Activated naive CD4-positive, alpha-beta T cell treated with anti-CD3 and anti-CD28 coated beads for 36 hours (primary cell): ENCODE results near the gene XYLT1. TPM values are rescaled to one million over a fixed set of nuclear protein-coding genes. Genes with fewer than 3 reads are reported as not detected.

ENCODE experiments used
- CTCF ChIA-PET: fragments of 350-600 bp; sonication (Branson Sonifier 250); formaldehyde crosslinking; loops from one replicate; lab custom pipeline; 2021; ENCODE audit warnings: antibody characterized with exemption; lab: Charles Lee
- DNase-seq: peaks from one replicate; pipeline ENCODE4 v3.0.0-alpha.2; 2020
- H3K27ac Mint-ChIP-seq: one replicate; pipeline ENCODE4 v1.8.0; 2021; ENCODE audit warnings: mild to moderate bottlenecking, mixed read lengths
- H3K27me3 Mint-ChIP-seq: one replicate; pipeline ENCODE4 v1.8.0; 2021; ENCODE audit warnings: low read depth, mixed read lengths
- H3K36me3 Mint-ChIP-seq: one replicate; pipeline ENCODE4 v1.8.0; 2021; ENCODE audit warnings: low read depth, mixed read lengths
- H3K4me1 Mint-ChIP-seq: one replicate; pipeline ENCODE4 v1.8.0; 2021; ENCODE audit warnings: low read depth, mixed read lengths
- H3K4me3 Mint-ChIP-seq: one replicate; pipeline ENCODE4 v1.8.0; 2021; ENCODE audit warnings: mild to moderate bottlenecking, moderate library complexity, mixed read lengths
- H3K9me3 Mint-ChIP-seq: one replicate; pipeline ENCODE4 v1.8.0; 2021; ENCODE audit warnings: mixed read lengths
- intact Hi-C: fragments of 100-400 bp; cut with micrococcal nuclease; formaldehyde crosslinking; loops from one replicate; pipeline ENCODE4 v1.15.1; 2023
- total RNA-seq, 2 experiments: library from RNA; stranded (reverse); gene quantifications; one replicate each; pipeline ENCODE4 v1.2.3, GENCODE V29; 2021

The XYLT1 gene
- total RNA-seq, 2 experiments from 2014 or later = 3.3 to 4.5 TPM

- DNase-seq = peak; percentile 80
- CTCF ChIA-PET = interaction anchor here (0.6 to 4.0 kb wide), 17 partner anchors 12 to 604 kb away, joined by 3 to 30 read pairs (median 3); no protein-coding TSS in a partner anchor
- peak overlapping the region; percentile 10 for H3K4me3 Mint-ChIP-seq
- peaks cover 42% of the 10 kb centered on the region for H3K4me1 Mint-ChIP-seq
- H3K36me3 Mint-ChIP-seq = peaks cover 4% of the 10 kb centered on the region
- no peaks in the 10 kb centered on the region for H3K9me3 Mint-ChIP-seq
- intact Hi-C loops = loop anchor here (1.0 to 5.0 kb wide), 6 partner anchors 52 to 606 kb away; no protein-coding TSS in a partner anchor
- H3K27me3 Mint-ChIP-seq = peaks cover 2% of the 10 kb centered on the region
- no peak overlapping the region for H3K27ac Mint-ChIP-seq
These were observed 2.7 kb downstream of the XYLT1 start for GRCh38 chr16:17467923-17468540.

- Mint-ChIP-seq H3K9me3 (no peaks in the 10 kb centered on the region), H3K4me1 (peaks cover 52% of the 10 kb centered on the region), H3K36me3 (peaks cover 5% of the 10 kb centered on the region), H3K27me3 (peaks cover 2% of the 10 kb centered on the region), H3K4me3 (no peak overlapping the region), H3K27ac (no peak overlapping the region)
- DNase-seq = no peak
- CTCF ChIA-PET = interaction anchor here (1.0 to 4.0 kb wide), 8 partner anchors 12 to 309 kb away, joined by 3 to 30 read pairs (median 5); no protein-coding TSS in a partner anchor
- intact Hi-C loops = loop anchor here (5.0 kb wide), 2 partner anchors 105 to 605 kb away; no protein-coding TSS in a partner anchor
These were observed 3.9 kb downstream of the XYLT1 start for GRCh38 chr16:17466876-17467275.

GRCh38 chr16:17465460-17465859 is 5.3 kb downstream of the XYLT1 start:
- Mint-ChIP-seq H3K27ac (no peak overlapping the region), H3K27me3 (peaks cover 2% of the 10 kb centered on the region), H3K4me1 (peaks cover 63% of the 10 kb centered on the region), H3K9me3 (no peaks in the 10 kb centered on the region), H3K4me3 (no peak overlapping the region), H3K36me3 (peaks cover 8% of the 10 kb centered on the region)
- no peak for DNase-seq
- CTCF ChIA-PET = interaction anchor here (0.6 to 1.0 kb wide), 2 partner anchors 77 to 161 kb away, joined by 3 to 4 read pairs; no protein-coding TSS in a partner anchor
- intact Hi-C loops = loop anchor here (5.0 kb wide), 2 partner anchors 103 to 603 kb away; no protein-coding TSS in a partner anchor

- CTCF ChIA-PET = interaction anchor here (1.1 kb wide), 1 partner anchor 46 kb away, joined by 4 read pairs; no protein-coding TSS in a partner anchor
- Mint-ChIP-seq H3K4me1 (peaks cover 53% of the 10 kb centered on the region), H3K9me3 (no peaks in the 10 kb centered on the region), H3K27ac (no peak overlapping the region), H3K36me3 (peaks cover 8% of the 10 kb centered on the region), H3K4me3 (no peak overlapping the region), H3K27me3 (no peaks in the 10 kb centered on the region)
- intact Hi-C loops = no loop called here
- DNase-seq = no peak
These were observed 7.4 kb downstream of the XYLT1 start for GRCh38 chr16:17463335-17463734.

GRCh38 chr16:17461951-17462729 is 8.6 kb downstream of the XYLT1 start:
- intact Hi-C loops = no loop called here
- no peaks in the 10 kb centered on the region for H3K9me3 Mint-ChIP-seq
- no peaks in the 10 kb centered on the region for H3K27me3 Mint-ChIP-seq
- H3K36me3 Mint-ChIP-seq = peaks cover 6% of the 10 kb centered on the region
- DNase-seq = no peak
- CTCF ChIA-PET = no interaction called here
- H3K27ac Mint-ChIP-seq = no peak overlapping the region
- no peak overlapping the region for H3K4me3 Mint-ChIP-seq
- H3K4me1 Mint-ChIP-seq = peaks cover 41% of the 10 kb centered on the region

- Mint-ChIP-seq H3K27me3 (no peaks in the 10 kb centered on the region), H3K27ac (no peak overlapping the region), H3K4me1 (peaks cover 33% of the 10 kb centered on the region), H3K4me3 (no peak overlapping the region), H3K9me3 (no peaks in the 10 kb centered on the region), H3K36me3 (peaks cover 6% of the 10 kb centered on the region)
- no peak for DNase-seq
- CTCF ChIA-PET = no interaction called here
- intact Hi-C loops = no loop called here
These were observed 9.9 kb downstream of the XYLT1 start for GRCh38 chr16:17460890-17461289.

- CTCF ChIA-PET = no interaction called here
- Mint-ChIP-seq H3K4me1 (peaks cover 33% of the 10 kb centered on the region), H3K27me3 (no peaks in the 10 kb centered on the region), H3K27ac (no peak overlapping the region), H3K36me3 (peaks cover 6% of the 10 kb centered on the region), H3K9me3 (no peaks in the 10 kb centered on the region), H3K4me3 (no peak overlapping the region)
- intact Hi-C loops = no loop called here
- DNase-seq = no peak
These were observed 10.7 kb downstream of the XYLT1 start for GRCh38 chr16:17459903-17460521.

- H3K27me3 Mint-ChIP-seq = no peaks in the 10 kb centered on the region
- no peak overlapping the region for H3K27ac Mint-ChIP-seq
- H3K9me3 Mint-ChIP-seq = no peaks in the 10 kb centered on the region
- intact Hi-C loops = no loop called here
- H3K36me3 Mint-ChIP-seq = peaks cover 4% of the 10 kb centered on the region
- DNase-seq = no peak
- no peak overlapping the region for H3K4me3 Mint-ChIP-seq
- H3K4me1 Mint-ChIP-seq = peaks cover 24% of the 10 kb centered on the region
- CTCF ChIA-PET = no interaction called here
These were observed 12.8 kb downstream of the XYLT1 start for GRCh38 chr16:17457997-17458396.

GRCh38 chr16:17457513-17457912 is 13.2 kb downstream of the XYLT1 start:
- no peak overlapping the region for H3K27ac Mint-ChIP-seq
- peaks cover 3% of the 10 kb centered on the region for H3K36me3 Mint-ChIP-seq
- intact Hi-C loops = no loop called here
- H3K9me3 Mint-ChIP-seq = no peaks in the 10 kb centered on the region
- CTCF ChIA-PET = no interaction called here
- DNase-seq = no peak
- H3K4me1 Mint-ChIP-seq = peaks cover 21% of the 10 kb centered on the region
- H3K27me3 Mint-ChIP-seq = no peaks in the 10 kb centered on the region
- no peak overlapping the region for H3K4me3 Mint-ChIP-seq

- intact Hi-C loops = no loop called here
- Mint-ChIP-seq H3K4me3 (no peak overlapping the region), H3K9me3 (no peaks in the 10 kb centered on the region), H3K36me3 (peaks cover 3% of the 10 kb centered on the region), H3K4me1 (peaks cover 23% of the 10 kb centered on the region), H3K27me3 (no peaks in the 10 kb centered on the region), H3K27ac (no peak overlapping the region)
- CTCF ChIA-PET = interaction anchor here (1.1 kb wide), 1 partner anchor 13 kb away, joined by 3 read pairs; no protein-coding TSS in a partner anchor
- no peak for DNase-seq
These were observed 16.5 kb downstream of the XYLT1 start for GRCh38 chr16:17454162-17454730.

GRCh38 chr16:17453364-17454038 is 17.3 kb downstream of the XYLT1 start:
- H3K36me3 Mint-ChIP-seq = peaks cover 3% of the 10 kb centered on the region
- H3K27ac Mint-ChIP-seq = no peak overlapping the region
- peaks cover 30% of the 10 kb centered on the region for H3K4me1 Mint-ChIP-seq
- intact Hi-C loops = no loop called here
- no peak overlapping the region for H3K4me3 Mint-ChIP-seq
- DNase-seq = no peak
- no peaks in the 10 kb centered on the region for H3K9me3 Mint-ChIP-seq
- CTCF ChIA-PET = interaction anchor here (1.2 kb wide), 1 partner anchor 15 kb away, joined by 3 read pairs; no protein-coding TSS in a partner anchor
- H3K27me3 Mint-ChIP-seq = no peaks in the 10 kb centered on the region
